GM18858 (cell line): Measurements from ENCODE around the gene CHRM2.

Source experiments
- ATAC-seq: cut with Tn5 transposase; IDR thresholded peaks from one replicate; pipeline ENCODE4 v1.9.1; 2021; ENCODE audit not compliant: unreplicated experiment

The CHRM2 gene

DNA sequence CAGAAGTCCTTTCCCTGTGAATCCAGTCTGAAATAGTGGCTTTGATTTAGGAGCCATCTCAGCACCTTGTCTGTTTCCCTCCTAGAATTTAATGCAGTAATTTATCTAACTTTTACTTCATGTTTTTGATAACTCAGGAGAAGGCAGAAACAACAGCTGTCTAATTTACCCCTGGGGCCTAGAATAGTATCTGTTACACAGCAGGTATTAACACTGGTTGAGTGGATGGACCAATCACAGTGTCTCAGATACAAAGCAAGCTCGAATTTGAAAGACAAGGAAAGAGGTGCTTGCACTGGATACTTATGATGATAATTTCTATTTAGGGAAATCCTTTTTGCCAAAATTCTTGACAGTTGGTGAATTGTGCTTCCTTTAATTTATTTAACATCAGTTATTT lies 23.4 kb downstream of the CHRM2 start:
- ATAC-seq, result no peak

GRCh38 chr7:136894789-136895188 lies 26.3 kb downstream of the CHRM2 start:
- ATAC-seq, result no peak

DNA sequence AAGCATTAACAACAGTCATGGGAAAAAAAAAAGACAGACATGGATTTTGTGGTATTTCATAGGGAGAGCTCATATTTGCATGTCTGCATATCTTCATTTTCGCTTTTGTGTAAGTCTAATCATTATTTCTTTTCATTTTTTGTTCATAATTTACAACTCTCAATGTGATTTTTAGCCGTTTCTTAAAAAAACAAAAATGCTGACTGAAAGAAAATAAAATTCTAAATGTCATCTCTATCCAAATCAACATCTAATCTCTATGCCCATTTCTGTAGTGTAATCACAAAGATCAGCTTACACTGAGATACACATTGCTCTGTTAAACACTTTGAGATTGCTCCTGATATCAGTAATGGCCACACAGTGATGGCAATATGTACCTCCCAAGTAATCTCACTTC lies 29.2 kb downstream of the CHRM2 start:
- no peak for ATAC-seq

GRCh38 chr7:136900005-136900404 lies 31.6 kb downstream of the CHRM2 start:
- ATAC-seq, result no peak

GRCh38 chr7:136910771-136911170 lies 42.3 kb downstream of the CHRM2 start:
- no peak for ATAC-seq

DNA sequence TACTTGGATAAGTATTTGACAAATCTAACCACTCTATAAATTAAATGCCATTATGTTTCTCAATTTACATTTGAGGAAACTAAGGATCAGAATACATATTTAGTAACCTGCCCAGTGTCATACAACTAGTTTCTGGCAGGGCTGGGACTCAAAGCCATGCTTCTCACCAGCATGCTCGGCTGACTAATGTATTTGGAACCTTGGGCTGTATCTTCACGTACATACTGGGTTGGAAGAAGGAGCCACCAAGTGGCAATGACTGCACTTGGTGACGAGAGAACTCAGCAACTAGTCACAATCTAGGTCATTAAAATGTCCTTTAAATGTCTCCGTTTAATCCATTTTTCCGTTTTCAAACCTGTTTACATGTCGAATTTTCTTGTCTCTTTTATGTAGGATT lies 42.9 kb downstream of the CHRM2 start:
- no peak for ATAC-seq

DNA sequence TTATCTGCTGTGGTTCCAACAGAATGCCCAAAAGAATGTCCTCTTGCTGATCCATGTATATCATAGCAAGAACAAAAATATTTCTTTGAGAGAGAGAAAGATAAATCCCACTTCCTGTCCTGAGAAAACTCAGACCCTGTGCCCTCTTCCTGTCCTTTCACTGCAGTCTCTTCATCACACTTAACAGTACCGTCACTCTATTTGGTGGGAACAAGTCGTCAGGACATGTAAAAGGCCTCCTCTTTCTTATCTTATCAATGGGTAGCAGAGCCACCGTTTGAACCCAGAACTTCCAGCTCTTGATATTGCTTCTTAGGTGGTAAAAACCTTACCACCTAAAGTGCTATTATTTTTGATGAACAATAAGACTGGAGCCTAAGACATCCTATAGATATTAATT lies 43.9 kb downstream of the CHRM2 start:
- no peak for ATAC-seq

- no peak for ATAC-seq
Observed at GRCh38 chr7:136914016-136914415, 45.6 kb downstream of the CHRM2 start.

DNA sequence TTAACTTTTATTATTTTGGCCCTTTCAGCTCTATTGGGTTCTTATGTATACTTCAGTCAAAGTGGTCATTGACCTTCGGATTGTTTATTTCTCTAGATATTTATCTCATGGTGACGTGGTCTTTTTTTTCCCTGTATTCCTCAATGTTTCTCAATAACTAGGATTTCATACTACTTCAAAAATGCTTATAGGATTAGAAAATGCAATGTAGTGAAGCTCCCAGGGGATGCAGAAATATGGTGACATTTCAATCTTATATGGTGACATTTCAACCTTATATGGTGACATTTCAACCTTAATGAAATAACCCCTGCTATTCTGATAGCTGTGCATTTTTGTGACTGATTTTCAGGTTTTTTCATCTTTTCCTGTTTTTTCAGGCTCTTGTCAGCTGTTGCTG lies 51.4 kb downstream of the CHRM2 start:
- no peak for ATAC-seq

DNA sequence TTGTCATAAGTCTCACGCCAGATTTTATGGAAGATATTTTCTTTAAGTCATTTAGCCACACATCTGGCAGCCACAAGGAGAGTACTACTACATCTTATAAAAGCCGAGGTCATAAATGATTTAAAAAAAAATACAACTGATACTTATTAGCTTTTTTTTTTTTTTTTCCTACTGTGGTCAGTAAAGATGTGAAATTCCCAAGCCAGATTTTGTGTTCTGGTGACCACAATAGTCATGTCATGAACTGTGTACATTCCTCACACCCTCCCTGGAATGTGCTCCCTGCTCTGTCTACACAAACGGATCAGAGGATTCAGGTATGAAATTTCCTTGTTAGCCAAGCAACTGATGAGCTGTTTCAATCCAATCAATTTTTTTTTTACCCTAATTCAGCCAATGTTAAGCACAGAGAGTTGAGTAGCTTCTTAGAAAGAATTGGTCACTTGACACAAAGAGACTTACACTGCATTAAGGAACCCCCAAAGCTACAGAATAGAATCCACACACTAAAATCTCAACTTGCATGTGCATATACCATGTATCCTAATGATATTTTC lies 54.7 kb downstream of the CHRM2 start:
- no peak for ATAC-seq

DNA sequence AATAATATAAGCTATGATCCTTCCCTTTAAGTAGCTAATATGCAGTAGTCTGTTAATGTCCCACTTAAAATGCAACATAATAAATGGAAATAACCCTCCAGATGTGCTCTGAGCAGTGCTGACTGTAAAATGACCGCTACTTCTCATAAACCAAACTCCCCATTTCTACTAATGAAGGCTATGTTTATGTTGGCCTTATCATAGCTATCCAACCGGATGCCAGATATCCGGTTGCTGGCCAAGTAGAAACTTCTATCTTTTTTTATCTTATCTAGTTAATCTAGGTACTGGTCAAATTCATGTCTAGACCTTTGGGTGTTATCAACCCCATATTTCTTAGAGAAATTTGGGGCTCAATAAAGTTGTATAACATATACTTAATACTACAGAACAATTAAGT lies 56.6 kb downstream of the CHRM2 start:
- ATAC-seq, result no peak

DNA sequence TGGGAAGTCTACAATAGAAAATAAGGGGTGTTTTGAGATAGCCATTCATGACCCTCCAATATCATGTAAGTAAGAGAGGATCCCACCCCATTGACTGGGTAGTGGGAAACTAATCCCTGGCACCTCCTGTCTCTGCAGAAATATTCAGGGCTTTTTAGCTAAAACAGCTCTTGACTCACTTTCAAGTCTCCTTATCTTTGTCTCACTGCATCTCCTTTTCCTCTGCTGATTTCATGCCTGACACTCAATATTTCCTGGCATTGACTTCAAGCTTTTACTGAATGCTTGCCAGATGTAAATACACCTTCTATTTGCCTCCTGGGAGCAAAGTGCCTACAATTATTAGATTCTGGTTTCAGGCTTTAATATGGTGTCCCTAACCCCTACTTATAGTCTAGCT lies 57.1 kb downstream of the CHRM2 start:
- no peak for ATAC-seq

DNA sequence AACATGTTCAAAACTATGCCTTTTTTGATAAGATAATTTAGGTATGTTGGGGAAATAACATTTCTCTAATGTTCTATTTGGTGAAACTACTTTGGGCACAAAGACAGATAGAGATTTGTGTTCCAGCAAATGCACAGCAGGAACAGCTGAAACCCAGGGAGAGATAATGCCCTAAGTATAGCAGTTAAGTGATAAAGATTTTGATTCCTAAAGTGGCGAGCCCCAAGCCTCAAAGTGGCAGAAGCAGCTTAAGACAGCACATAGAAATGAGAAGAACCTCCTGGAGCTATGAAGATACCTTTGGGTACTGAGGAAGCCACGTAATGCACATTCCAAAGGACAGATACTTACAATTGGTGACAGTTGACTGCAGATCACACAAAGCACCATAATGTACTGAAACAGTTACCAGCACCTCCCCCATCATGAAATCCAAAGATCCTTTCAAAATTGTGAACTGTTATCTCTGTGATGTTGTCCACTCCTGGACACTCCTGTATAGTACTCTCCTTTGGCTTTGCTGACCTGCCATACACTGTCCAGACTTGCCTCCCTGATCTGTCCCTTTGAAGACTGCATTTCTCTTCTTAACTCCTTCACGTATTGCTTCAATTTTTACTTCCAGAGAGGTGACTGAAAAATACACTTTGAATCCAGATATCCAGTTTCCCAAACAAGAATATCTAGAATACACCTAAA lies 62.9 kb downstream of the CHRM2 start:
- no peak for ATAC-seq

DNA sequence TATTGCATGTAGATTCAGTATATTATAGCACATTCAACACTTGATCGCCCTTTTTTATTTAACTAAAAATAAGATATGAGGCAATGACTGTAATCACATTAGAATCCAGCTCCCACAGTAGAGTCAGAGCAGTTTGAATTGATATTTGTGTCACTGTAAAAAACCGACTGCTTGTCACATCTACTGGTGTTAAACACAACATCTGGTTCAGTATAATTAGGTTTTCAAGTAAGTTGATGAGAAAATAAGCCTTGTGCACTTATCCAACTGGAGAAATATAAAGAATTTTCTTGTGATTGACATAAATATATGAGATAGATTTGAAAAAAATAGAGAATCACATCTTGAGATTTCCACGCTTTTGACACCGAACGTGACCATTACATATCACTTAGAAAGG lies 69.0 kb downstream of the CHRM2 start:
- no peak for ATAC-seq

DNA sequence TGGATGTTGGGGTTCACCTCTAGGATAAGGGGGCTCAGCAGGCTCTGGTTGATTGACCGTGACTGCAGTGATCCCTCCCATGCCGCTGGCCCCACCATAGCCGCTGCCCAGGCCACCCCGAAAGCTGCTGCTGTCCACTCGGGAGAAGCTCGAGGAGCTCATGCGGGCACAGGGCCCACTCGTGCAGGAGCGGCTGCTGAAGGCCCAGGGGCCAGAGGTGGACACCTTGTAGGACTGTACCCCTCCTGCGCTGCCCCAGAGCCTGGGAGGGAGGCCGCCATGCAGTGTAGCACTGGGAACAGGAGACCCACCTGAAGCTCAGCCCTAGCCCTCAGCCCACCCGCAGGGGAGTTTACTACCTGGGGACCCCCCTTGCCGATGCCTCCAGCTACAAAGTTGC lies 70.0 kb downstream of the CHRM2 start:
- ATAC-seq, result no peak

- no peak for ATAC-seq
Observed at GRCh38 chr7:136940122-136940521, 71.7 kb downstream of the CHRM2 start.

DNA sequence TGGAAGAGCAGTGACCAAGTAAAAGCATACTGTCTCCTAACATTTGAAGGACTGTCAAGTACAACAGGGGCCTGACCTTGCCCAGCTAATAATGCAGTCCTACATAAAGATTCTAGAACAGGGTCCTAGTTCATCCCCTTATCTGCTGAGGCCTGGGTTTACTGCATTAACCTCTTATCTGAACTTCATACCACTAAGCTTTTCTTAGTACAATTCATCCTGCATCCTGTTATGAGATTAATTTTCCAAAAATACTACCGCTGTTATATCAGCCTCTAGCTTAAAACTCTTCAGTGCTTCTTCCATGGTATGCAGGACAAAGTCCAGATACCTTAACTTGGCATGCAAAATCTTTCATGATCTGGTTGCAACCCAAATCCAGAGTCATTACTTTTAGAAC lies 72.5 kb downstream of the CHRM2 start:
- ATAC-seq, result no peak

DNA sequence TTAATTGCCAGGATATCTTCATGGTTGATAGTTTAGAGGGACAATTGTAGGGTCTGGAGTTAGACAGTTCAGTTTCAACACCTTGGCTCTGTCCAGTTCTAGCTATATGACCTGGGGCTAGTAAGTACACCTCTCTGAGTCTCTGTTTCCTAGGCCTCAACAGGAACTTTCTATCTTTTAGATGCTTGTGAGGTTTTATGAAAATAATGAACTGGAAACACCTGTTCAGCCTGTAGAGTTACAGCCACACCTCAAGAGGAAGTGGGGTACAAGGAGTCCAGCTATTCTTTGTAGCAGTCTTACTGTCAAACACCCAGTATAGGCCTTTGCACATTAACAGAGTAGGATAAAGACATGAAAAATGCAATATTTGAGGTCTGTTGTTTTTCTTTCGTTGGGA lies 73.4 kb downstream of the CHRM2 start:
- no peak for ATAC-seq

GRCh38 chr7:136942401-136942800 lies 73.9 kb downstream of the CHRM2 start:
- ATAC-seq, result no peak

- no peak for ATAC-seq
Observed at GRCh38 chr7:136942994-136943393, 74.5 kb downstream of the CHRM2 start.

- no peak for ATAC-seq
Observed at GRCh38 chr7:136947347-136947746, 78.9 kb downstream of the CHRM2 start.

DNA sequence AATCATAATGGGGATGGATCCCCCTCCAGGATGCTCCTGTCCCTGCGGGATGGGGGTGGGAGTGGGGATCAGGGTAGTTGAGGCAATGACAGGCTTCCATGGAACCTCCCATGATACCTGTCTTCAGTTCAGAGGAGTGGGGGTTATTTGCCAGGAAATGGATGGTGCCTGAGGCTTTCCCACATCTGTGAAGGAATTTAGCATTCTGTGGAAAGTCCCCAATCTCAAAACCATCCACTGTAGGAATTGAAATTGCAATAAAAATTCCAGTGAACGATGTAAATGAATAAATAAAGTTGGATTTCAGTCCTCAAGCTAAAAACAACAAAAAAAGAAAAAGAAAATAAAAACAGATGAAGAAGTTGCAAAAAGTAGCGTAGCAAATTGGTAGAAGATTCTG lies 81.9 kb downstream of the CHRM2 start:
- no peak for ATAC-seq

DNA sequence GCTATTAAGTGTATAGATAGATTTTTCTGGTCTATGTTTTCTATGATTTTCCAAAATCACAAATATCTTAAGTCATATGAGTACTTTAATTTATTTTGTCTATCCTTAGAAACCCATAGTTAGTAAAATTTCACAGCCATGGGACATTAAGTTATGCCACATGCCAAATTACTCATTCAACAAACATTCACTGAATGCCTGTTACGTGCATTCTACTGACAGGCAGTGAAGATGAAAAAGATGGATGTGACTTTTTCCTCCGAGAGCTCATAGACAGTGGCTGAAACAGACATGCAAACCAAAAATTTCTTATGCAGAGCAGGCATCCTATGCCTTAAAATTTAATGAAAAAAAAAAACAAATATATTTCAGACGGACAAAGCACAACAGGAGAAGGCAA lies 84.9 kb downstream of the CHRM2 start:
- no peak for ATAC-seq
